ENCODE data around the gene TRANK1. TPM values are rescaled to one million over a fixed set of nuclear protein-coding genes. Genes with fewer than 3 reads are reported as not detected.

Gene TRANK1
- total RNA-seq, 4 donors from 2014 or later, result 2.5 to 4.8 (median 3.7) TPM

- H3K9me3 ChIP-seq, result peaks cover 4% of the 10 kb centered on the region
- 93% methylated on average over 7 of the region's 7 CpGs for WGBS
- H3K36me3 ChIP-seq, result no peaks in the 10 kb centered on the region
- no peak for DNase-seq (ENCODE audit: low spot score in 2 of 2)
- no peaks in the 10 kb centered on the region for H3K27me3 ChIP-seq
- no peak for TF ChIP-seq CTCF (IDR thresholded peaks at IDR 0.05)
- no peak for TF ChIP-seq POLR2A (IDR thresholded peaks at IDR 0.05)
- TF ChIP-seq EP300 (IDR thresholded peaks at IDR 0.05), result no peak
- TF ChIP-seq POLR2AphosphoS5 (IDR thresholded peaks at IDR 0.05), result no peak
- H3K4me1 ChIP-seq, result no peaks in the 10 kb centered on the region
- no peak overlapping the region for H3K4me3 ChIP-seq
- H3K27ac ChIP-seq, result no peak overlapping the region
Observed at GRCh38 chr3:36920884-36921567, 23.8 kb downstream of the TRANK1 start.

- peaks cover 4% of the 10 kb centered on the region for H3K9me3 ChIP-seq
- WGBS, result 79% methylated on average over 4 of the region's 4 CpGs
- H3K4me1 ChIP-seq, result no peaks in the 10 kb centered on the region
- DNase-seq (ENCODE audit: low spot score in 2 of 2), result no peak
- H3K27me3 ChIP-seq, result no peaks in the 10 kb centered on the region
- TF ChIP-seq POLR2A (IDR thresholded peaks at IDR 0.05), result no peak
- no peak for TF ChIP-seq CTCF (IDR thresholded peaks at IDR 0.05)
- TF ChIP-seq POLR2AphosphoS5 (IDR thresholded peaks at IDR 0.05), result no peak
- TF ChIP-seq EP300 (IDR thresholded peaks at IDR 0.05), result no peak
- no peak overlapping the region for H3K27ac ChIP-seq
- H3K36me3 ChIP-seq, result no peaks in the 10 kb centered on the region
- H3K4me3 ChIP-seq, result no peak overlapping the region
Observed at GRCh38 chr3:36919439-36920160, 25.3 kb downstream of the TRANK1 start.

GRCh38 chr3:36918050-36918449, 26.8 kb downstream of the TRANK1 start:
- Histone ChIP-seq H3K4me3 (no peak overlapping the region), H3K27ac (no peak overlapping the region), H3K4me1 (no peaks in the 10 kb centered on the region), H3K9me3 (peaks cover 4% of the 10 kb centered on the region), H3K36me3 (no peaks in the 10 kb centered on the region), H3K27me3 (no peaks in the 10 kb centered on the region)
- 74% methylated on average over 2 of the region's 2 CpGs for WGBS
- no peak for DNase-seq (ENCODE audit: low spot score in 2 of 2)
- TF ChIP-seq POLR2AphosphoS5 (IDR thresholded peaks at IDR 0.05), result no peak
- no peak for TF ChIP-seq POLR2A (IDR thresholded peaks at IDR 0.05)
- no peak for TF ChIP-seq EP300 (IDR thresholded peaks at IDR 0.05)
- no peak for TF ChIP-seq CTCF (IDR thresholded peaks at IDR 0.05)

GRCh38 chr3:36911990-36912804, 32.7 kb downstream of the TRANK1 start:
- H3K36me3 ChIP-seq, result no peaks in the 10 kb centered on the region
- no peak for DNase-seq (ENCODE audit: low spot score in 2 of 2)
- peaks cover 24% of the 10 kb centered on the region for H3K4me1 ChIP-seq
- 39% methylated on average over 4 of the region's 4 CpGs for WGBS
- no peaks in the 10 kb centered on the region for H3K27me3 ChIP-seq
- no peak overlapping the region for H3K27ac ChIP-seq
- TF ChIP-seq EP300 (IDR thresholded peaks at IDR 0.05) (no peak), POLR2AphosphoS5 (IDR thresholded peaks at IDR 0.05) (no peak), CTCF (IDR thresholded peaks at IDR 0.05) (no peak), POLR2A (IDR thresholded peaks at IDR 0.05) (no peak)
- H3K9me3 ChIP-seq, result no peaks in the 10 kb centered on the region
- H3K4me3 ChIP-seq, result no peak overlapping the region

GRCh38 chr3:36909666-36910065, 35.2 kb downstream of the TRANK1 start:
- Histone ChIP-seq H3K4me1 (peaks cover 34% of the 10 kb centered on the region), H3K4me3 (no peak overlapping the region), H3K27ac (no peak overlapping the region), H3K36me3 (no peaks in the 10 kb centered on the region), H3K9me3 (no peaks in the 10 kb centered on the region), H3K27me3 (no peaks in the 10 kb centered on the region)
- WGBS, result 97% methylated on average over 1 of the region's 1 CpG
- TF ChIP-seq EP300 (IDR thresholded peaks at IDR 0.05) (no peak), POLR2A (IDR thresholded peaks at IDR 0.05) (no peak), POLR2AphosphoS5 (IDR thresholded peaks at IDR 0.05) (no peak), CTCF (IDR thresholded peaks at IDR 0.05) (no peak)
- DNase-seq (ENCODE audit: low spot score in 2 of 2), result no peak

Measured in suprapubic skin (tissue), 4 donors.